SK-N-SH (cell line): ENCODE results near the gene CDK4. TPM values are rescaled to one million over a fixed set of nuclear protein-coding genes. Genes with fewer than 3 reads are reported as not detected.

Experiments
- CTCF ChIA-PET: fragments of 300-600, 350-600 bp; formaldehyde crosslinking; extraction: SDS; loops from one replicate; lab custom pipeline; 2021; lab: Yijun Ruan, JAX
- POLR2A ChIA-PET: fragments of 350-600 bp; sonication (Branson Sonifier 250); formaldehyde crosslinking; extraction: SDS; loops from one replicate; lab custom pipeline; 2020; ENCODE audit warnings: antibody characterized with exemption, inconsistent platforms; lab: Yijun Ruan, JAX
- DNase-seq: peaks from one replicate; pipeline ENCODE4 v3.0.0; 2012
- H2AFZ ChIP-seq: fragments of 200-600 bp; sonication (generic); 2 replicates; pipeline ENCODE4 v1.8.1; 2016; ENCODE audit warnings: antibody characterized with exemption, mild to moderate bottlenecking, low read depth
- H3F3A ChIP-seq: fragments of 200-600 bp; sonication (generic); replicated peaks from 2 replicates; pipeline ENCODE3; 2016; ENCODE audit warnings: antibody characterized with exemption, mild to moderate bottlenecking; ENCODE audit not compliant: insufficient read depth
- H3K27ac ChIP-seq, 2 experiments: fragments of 200-500 bp in 1 of 2; fragments of 200-600 bp in 1 of 2; sonication (Bioruptor generic) in 1 of 2; sonication (generic), shearing (Covaris generic) in 1 of 2; 2 replicates each; pipeline versions ENCODE4 v1.5.1 to v1.6.1; 2014 to 2016; ENCODE audit warnings: low read depth in 2 of 2, inconsistent platforms in 1 of 2, low read length in 1 of 2, mild to moderate bottlenecking in 1 of 2, mixed read lengths in 1 of 2
- H3K27me3 ChIP-seq: fragments of 200-600 bp; sonication (generic), shearing (Covaris generic); 2 replicates; pipeline ENCODE4 v1.6.1; 2016; ENCODE audit warnings: mixed run types; ENCODE audit not compliant: insufficient read depth
- H3K36me3 ChIP-seq, 2 experiments: fragments of 200-500 bp in 1 of 2; fragments of 200-600 bp in 1 of 2; sonication (Bioruptor generic) in 1 of 2; sonication (generic) in 1 of 2; replicated peaks in 1 of 2; 2 replicates each; pipeline versions ENCODE3 to v1.5.1; 2014 to 2016; ENCODE audit warnings: low read length in 1 of 2, mild to moderate bottlenecking in 1 of 2; ENCODE audit not compliant: insufficient read depth in 2 of 2, control insufficient read depth in 1 of 2
- H3K4me1 ChIP-seq, 2 experiments: fragments of 200-500 bp in 1 of 2; fragments of 200-600 bp in 1 of 2; sonication (Bioruptor generic) in 1 of 2; sonication (generic), shearing (Covaris generic) in 1 of 2; 2 replicates each; pipeline versions ENCODE4 v1.5.1 to v1.6.1; 2014 to 2016; ENCODE audit warnings: low read depth in 1 of 2, low read length in 1 of 2, mixed run types in 1 of 2; ENCODE audit not compliant: insufficient read depth in 2 of 2, control insufficient read depth in 1 of 2
- H3K4me2 ChIP-seq: fragments of 200-600 bp; sonication (generic), shearing (Covaris generic); 2 replicates; pipeline ENCODE4 v1.6.1; 2017; ENCODE audit warnings: mixed run types
- H3K4me3 ChIP-seq, 2 experiments: fragments of 200-500 bp in 1 of 2; fragments of 200-600 bp in 1 of 2; sonication (Bioruptor generic) in 1 of 2; sonication (generic), shearing (Covaris generic) in 1 of 2; 2 replicates each; pipeline versions ENCODE4 v1.5.1 to v1.8.1; 2014 to 2016; ENCODE audit warnings: low read depth in 2 of 2, inconsistent platforms in 1 of 2, low read length in 1 of 2, mild to moderate bottlenecking in 1 of 2, mixed read lengths in 1 of 2, moderate library complexity in 1 of 2
- H3K79me2 ChIP-seq: fragments of 200-600 bp; sonication (generic); 2 replicates; pipeline ENCODE4 v1.8.1; 2017; ENCODE audit warnings: mild to moderate bottlenecking; ENCODE audit not compliant: insufficient read depth
- H3K9ac ChIP-seq: fragments of 200-600 bp; sonication (generic); 2 replicates; pipeline ENCODE4 v1.6.1; 2017; ENCODE audit warnings: mixed run types
- H3K9me2 ChIP-seq: fragments of 200-600 bp; sonication (generic); 2 replicates; pipeline ENCODE4 v1.6.1; 2017; ENCODE audit warnings: mixed run types
- H3K9me3 ChIP-seq: fragments of 200-600 bp; sonication (generic); 2 replicates; pipeline ENCODE4 v1.6.1; 2017; ENCODE audit warnings: mixed run types, mild to moderate bottlenecking, moderate library complexity
- H4K20me1 ChIP-seq: fragments of 200-600 bp; sonication (generic); 2 replicates; pipeline ENCODE4 v1.6.1; 2017; ENCODE audit warnings: mild to moderate bottlenecking, mixed run types; ENCODE audit not compliant: insufficient read depth
- CHD2 ChIP-seq: fragments of 150-350 bp; IDR thresholded peaks from 2 replicates; pipeline ENCODE4 v1.6.1; 2018; ENCODE audit warnings: low read length; ENCODE audit not compliant: partially characterized antibody
- ELF1 ChIP-seq: IDR thresholded peaks from 2 replicates; pipeline ENCODE4 v1.4.0; 2012
- FOSL2 ChIP-seq: IDR thresholded peaks from 2 replicates; pipeline ENCODE4 v1.4.0; 2012; ENCODE audit warnings: low read depth, mild to moderate bottlenecking, moderate library complexity, borderline replicate concordance
- FOXJ3 ChIP-seq: sonication (generic); formaldehyde crosslinking; IDR thresholded peaks from 2 replicates; pipeline ENCODE4 v1.5.1; 2020; ENCODE audit warnings: mild to moderate bottlenecking, missing genetic modification reagents
- FOXM1 ChIP-seq: IDR thresholded peaks from 2 replicates; pipeline ENCODE4 v1.4.0; 2012; ENCODE audit warnings: low read depth, mild to moderate bottlenecking
- GABPA ChIP-seq: IDR thresholded peaks from 2 replicates; pipeline ENCODE4 v1.4.0; 2012; ENCODE audit warnings: low read depth, mild to moderate bottlenecking
- JUND ChIP-seq: IDR thresholded peaks from 2 replicates; pipeline ENCODE4 v1.4.0; 2012
- MXI1 ChIP-seq: IDR thresholded peaks from 2 replicates; pipeline ENCODE4 v1.6.1; 2012; ENCODE audit warnings: mild to moderate bottlenecking, low read depth, low read length, improper control_type of control experiment
- NRF1 ChIP-seq: IDR thresholded peaks from 2 replicates; pipeline ENCODE4 v1.6.1; 2012; ENCODE audit warnings: low read depth, mild to moderate bottlenecking, low read length
- RAD21 ChIP-seq: IDR thresholded peaks from 2 replicates; pipeline ENCODE4 v1.6.1; 2012; ENCODE audit warnings: mild to moderate bottlenecking, low read length
- RFX5 ChIP-seq: IDR thresholded peaks from 2 replicates; pipeline ENCODE4 v1.6.1; 2012; ENCODE audit warnings: mild to moderate bottlenecking, improper control_type of control experiment, low read length
- RXRA ChIP-seq: IDR thresholded peaks from 2 replicates; pipeline ENCODE4 v1.4.0; 2012; ENCODE audit warnings: low read depth, mild to moderate bottlenecking, borderline replicate concordance
- SMC3 ChIP-seq: IDR thresholded peaks from 2 replicates; pipeline ENCODE4 v1.6.1; 2012; ENCODE audit warnings: low read depth, low read length, improper control_type of control experiment
- TAF1 ChIP-seq: IDR thresholded peaks from 2 replicates; pipeline ENCODE4 v1.6.1; 2012; ENCODE audit warnings: low read depth, mild to moderate bottlenecking, low read length, moderate library complexity, borderline replicate concordance
- TCF12 ChIP-seq: IDR thresholded peaks from 2 replicates; pipeline ENCODE4 v1.4.0; 2012
- TEAD4 ChIP-seq: IDR thresholded peaks from 2 replicates; pipeline ENCODE4 v1.4.0; 2012; ENCODE audit warnings: mild to moderate bottlenecking, borderline replicate concordance; ENCODE audit not compliant: insufficient read depth
- WGBS: methylation state at CpG from one replicate; pipeline ENCODE4 v1.1.6; 2017; ENCODE audit warnings: low lambda C conversion rate; 5-methylcytosine and 5-hydroxymethylcytosine counted together
- polyA plus RNA-seq, 3 experiments: library from polyadenylated mRNA; depleted of rRNA; stranded (reverse); fragments of >200 nt; gene quantifications; 2 replicates each; pipeline ENCODE4 v1.2.3, GENCODE V29; 2012
- TF ChIP-seq, protein P1 (sequence below): fragments of 150-350 bp; IDR thresholded peaks from 2 replicates; pipeline ENCODE4 v1.6.1; 2016; ENCODE audit warnings: mild to moderate bottlenecking, low read depth, low read length
- TF ChIP-seq, protein P2 (sequence below): fragments of 200-600 bp; sonication (generic); IDR thresholded peaks from 2 replicates; pipeline ENCODE4 v1.6.1; 2017; ENCODE audit warnings: antibody characterized with exemption, mild to moderate bottlenecking, moderate library complexity
- TF ChIP-seq, protein P3 (sequence below): IDR thresholded peaks from 2 replicates; pipeline ENCODE4 v1.4.0; 2012; ENCODE audit warnings: low read depth, borderline replicate concordance

Gene CDK4
- polyA plus RNA-seq, 1 of the 3 experiments (the other 2 are of a cell fraction): 324 TPM

GRCh38 chr12:57797933-57798332 lies 45.8 kb upstream of the CDK4 start:
- no peak overlapping the region for H3K4me2 ChIP-seq
- no peaks in the 10 kb centered on the region for H3K9me3 ChIP-seq
- H3K27me3 ChIP-seq: no peaks in the 10 kb centered on the region
- TF ChIP-seq SMC3 (no peak), TAF1 (no peak), FOSL2 (no peak), NRF1 (no peak), TCF12 (no peak), FOXM1 (no peak), FOXJ3 (CRISPR knock-in tag) (no peak), TEAD4 (no peak), RXRA (no peak), RAD21 (no peak), CHD2 (no peak), ELF1 (no peak), MXI1 (no peak), RFX5 (no peak), JUND (no peak), GABPA (no peak)
- TF ChIP-seq, protein P1, sequence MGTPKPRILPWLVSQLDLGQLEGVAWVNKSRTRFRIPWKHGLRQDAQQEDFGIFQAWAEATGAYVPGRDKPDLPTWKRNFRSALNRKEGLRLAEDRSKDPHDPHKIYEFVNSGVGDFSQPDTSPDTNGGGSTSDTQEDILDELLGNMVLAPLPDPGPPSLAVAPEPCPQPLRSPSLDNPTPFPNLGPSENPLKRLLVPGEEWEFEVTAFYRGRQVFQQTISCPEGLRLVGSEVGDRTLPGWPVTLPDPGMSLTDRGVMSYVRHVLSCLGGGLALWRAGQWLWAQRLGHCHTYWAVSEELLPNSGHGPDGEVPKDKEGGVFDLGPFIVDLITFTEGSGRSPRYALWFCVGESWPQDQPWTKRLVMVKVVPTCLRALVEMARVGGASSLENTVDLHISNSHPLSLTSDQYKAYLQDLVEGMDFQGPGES: no peak
- TF ChIP-seq, protein P2, sequence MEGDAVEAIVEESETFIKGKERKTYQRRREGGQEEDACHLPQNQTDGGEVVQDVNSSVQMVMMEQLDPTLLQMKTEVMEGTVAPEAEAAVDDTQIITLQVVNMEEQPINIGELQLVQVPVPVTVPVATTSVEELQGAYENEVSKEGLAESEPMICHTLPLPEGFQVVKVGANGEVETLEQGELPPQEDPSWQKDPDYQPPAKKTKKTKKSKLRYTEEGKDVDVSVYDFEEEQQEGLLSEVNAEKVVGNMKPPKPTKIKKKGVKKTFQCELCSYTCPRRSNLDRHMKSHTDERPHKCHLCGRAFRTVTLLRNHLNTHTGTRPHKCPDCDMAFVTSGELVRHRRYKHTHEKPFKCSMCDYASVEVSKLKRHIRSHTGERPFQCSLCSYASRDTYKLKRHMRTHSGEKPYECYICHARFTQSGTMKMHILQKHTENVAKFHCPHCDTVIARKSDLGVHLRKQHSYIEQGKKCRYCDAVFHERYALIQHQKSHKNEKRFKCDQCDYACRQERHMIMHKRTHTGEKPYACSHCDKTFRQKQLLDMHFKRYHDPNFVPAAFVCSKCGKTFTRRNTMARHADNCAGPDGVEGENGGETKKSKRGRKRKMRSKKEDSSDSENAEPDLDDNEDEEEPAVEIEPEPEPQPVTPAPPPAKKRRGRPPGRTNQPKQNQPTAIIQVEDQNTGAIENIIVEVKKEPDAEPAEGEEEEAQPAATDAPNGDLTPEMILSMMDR: no peak
- TF ChIP-seq, protein P3, sequence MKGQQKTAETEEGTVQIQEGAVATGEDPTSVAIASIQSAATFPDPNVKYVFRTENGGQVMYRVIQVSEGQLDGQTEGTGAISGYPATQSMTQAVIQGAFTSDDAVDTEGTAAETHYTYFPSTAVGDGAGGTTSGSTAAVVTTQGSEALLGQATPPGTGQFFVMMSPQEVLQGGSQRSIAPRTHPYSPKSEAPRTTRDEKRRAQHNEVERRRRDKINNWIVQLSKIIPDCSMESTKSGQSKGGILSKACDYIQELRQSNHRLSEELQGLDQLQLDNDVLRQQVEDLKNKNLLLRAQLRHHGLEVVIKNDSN: no peak
- no peaks in the 10 kb centered on the region for H3K9me2 ChIP-seq
- no peak overlapping the region; a peak in 1 of 4 replicates for H3K27ac ChIP-seq
- no peaks in the 10 kb centered on the region for H4K20me1 ChIP-seq
- ChIA-PET CTCF (interaction anchor here (1.3 to 12.0 kb wide), 3 partner anchors 15 to 108 kb away, joined by 3 to 96 read pairs (median 17); partner anchors contain the start of genes AVIL and TSFM), POLR2A (no interaction called here)
- no peak overlapping the region for H2AFZ ChIP-seq
- H3K4me1 ChIP-seq: peaks cover 0 to 6% of the 10 kb centered on the region in 2 experiments; a peak in 2 of 4 replicates
- no peak for DNase-seq
- no peak overlapping the region for H3K4me3 ChIP-seq
- H3K9ac ChIP-seq: no peak overlapping the region
- H3K36me3 ChIP-seq: peaks cover 45 to 65% of the 10 kb centered on the region in 2 experiments
- peaks cover 18% of the 10 kb centered on the region; the same call in 1 of the 2 replicates for H3K79me2 ChIP-seq
- 100% methylated on average over 1 of the region's 1 CpG for WGBS
- H3F3A ChIP-seq: peaks cover 22% of the 10 kb centered on the region
